ENCODE results near the gene SPINDOC.
A peak's percentile ranks its signal among the peaks of the same experiment; 100 is the strongest.

Gene SPINDOC

DNA sequence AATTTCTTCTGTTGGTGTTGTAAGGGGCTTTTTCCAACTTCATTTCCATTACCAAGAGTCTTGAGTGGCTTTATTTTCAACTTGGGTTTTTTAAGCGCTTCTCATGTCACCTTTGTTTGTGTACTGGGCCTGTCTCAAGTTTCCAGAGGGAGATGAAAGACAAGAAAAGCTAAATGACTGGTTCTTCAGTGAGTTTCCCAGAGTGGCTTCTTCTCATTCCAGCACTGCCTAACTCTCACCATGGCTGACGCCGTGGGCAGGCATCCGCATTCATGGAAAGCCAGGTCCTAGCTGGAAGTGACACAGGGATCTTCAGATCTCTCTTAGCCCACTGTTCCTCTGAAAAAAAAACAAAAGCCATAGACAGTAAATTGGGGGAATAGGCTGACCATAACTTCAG lies 54.3 kb downstream of the SPINDOC start:
- no peak for DNase-seq (ENCODE audit: extremely low read depth, low read depth)
- TF ChIP-seq, protein P1, sequence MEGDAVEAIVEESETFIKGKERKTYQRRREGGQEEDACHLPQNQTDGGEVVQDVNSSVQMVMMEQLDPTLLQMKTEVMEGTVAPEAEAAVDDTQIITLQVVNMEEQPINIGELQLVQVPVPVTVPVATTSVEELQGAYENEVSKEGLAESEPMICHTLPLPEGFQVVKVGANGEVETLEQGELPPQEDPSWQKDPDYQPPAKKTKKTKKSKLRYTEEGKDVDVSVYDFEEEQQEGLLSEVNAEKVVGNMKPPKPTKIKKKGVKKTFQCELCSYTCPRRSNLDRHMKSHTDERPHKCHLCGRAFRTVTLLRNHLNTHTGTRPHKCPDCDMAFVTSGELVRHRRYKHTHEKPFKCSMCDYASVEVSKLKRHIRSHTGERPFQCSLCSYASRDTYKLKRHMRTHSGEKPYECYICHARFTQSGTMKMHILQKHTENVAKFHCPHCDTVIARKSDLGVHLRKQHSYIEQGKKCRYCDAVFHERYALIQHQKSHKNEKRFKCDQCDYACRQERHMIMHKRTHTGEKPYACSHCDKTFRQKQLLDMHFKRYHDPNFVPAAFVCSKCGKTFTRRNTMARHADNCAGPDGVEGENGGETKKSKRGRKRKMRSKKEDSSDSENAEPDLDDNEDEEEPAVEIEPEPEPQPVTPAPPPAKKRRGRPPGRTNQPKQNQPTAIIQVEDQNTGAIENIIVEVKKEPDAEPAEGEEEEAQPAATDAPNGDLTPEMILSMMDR (IDR thresholded peaks at IDR 0.05; ENCODE audit: low read depth, low read length, missing control alignments): no peak

DNA sequence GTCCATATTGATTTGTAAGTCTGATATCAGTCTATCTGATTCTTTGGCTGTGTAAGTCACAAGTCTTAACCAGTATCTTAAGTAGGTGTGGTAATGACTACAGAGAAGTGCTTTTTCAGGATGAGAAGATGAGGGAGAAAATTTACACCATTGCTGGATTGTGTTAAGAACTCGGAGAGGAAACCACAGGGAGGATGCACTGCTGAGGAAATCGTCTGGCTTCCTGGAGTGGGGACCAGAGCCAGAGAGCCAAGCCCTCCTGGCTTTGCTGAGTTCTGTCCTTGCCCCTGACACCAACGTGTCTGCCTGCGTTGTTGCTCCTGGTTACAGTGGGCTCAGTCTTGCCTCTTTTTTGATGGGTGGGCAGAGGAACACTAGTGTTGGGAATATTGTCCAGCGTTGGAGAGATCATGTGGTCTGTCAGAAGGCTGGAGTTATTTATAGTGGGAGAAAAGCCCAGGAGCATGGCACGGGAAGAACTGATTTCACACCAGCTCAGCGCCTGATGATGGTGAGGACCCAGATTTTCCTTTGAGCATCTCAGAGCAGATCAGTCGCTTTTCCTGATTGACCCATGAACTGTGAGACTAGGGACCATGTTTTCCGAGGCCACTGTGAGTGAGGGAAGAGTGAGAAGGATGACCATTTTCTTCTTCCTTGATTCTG lies 55.3 kb downstream of the SPINDOC start:
- no peak overlapping the region for H3K4me3 ChIP-seq (replicated peaks; ENCODE audit: low read depth, low read length)
- TF ChIP-seq, protein P1 (IDR thresholded peaks at IDR 0.05; ENCODE audit: low read depth, low read length, missing control alignments): no peak
- no peak for DNase-seq (ENCODE audit: extremely low read depth, low read depth)

More for the DNA sequence above, 54.3 kb downstream of the SPINDOC start:
- no peak overlapping the region for H3K4me3 ChIP-seq (replicated peaks; ENCODE audit: low read depth, low read length)

DNA sequence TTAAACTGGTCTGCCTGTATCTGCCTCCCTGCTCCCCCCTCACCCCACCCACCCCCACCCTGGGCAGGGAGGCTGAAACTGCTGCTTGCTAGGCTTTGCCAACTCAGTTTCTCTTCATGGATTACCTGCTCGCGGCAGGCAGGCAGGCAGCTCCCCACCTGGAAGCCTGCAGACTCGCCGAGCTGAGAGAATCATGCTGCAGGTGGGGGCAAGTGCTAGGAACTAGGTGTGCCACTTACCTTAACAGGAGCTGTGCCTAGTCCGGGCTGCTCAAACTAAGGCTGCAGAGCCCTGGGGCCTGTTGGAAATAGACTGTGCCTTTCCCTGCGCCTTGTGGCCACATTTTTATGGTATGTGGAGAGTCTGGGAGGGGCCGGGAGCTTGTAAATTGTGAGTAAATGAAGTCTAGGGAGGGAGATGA lies 55.9 kb downstream of the SPINDOC start:
- TF ChIP-seq, protein P1 (IDR thresholded peaks at IDR 0.05; ENCODE audit: low read depth, low read length, missing control alignments): no peak
- no peak for DNase-seq (ENCODE audit: extremely low read depth, low read depth)
- H3K4me3 ChIP-seq (replicated peaks; ENCODE audit: low read depth, low read length): no peak overlapping the region

DNA sequence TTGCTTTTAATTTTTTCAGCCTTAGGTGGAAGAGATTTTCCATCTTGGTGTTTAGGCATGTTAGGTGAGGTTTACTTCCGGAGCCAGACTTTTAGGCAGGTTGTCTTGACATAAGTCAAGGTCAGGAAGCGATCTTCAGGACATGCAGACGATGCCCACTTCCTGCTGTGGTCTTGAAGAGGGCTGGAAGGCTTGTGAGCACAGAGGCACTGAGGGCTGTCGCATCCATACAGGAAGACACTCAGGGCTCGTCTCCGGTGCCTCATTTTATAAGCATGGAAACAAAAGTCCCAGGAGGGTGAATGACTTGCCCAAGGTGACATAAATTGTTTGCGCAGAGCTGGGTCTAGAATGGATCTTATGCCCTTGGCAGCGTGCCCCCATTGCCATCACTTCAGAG lies 56.4 kb downstream of the SPINDOC start:
- no peak for DNase-seq (ENCODE audit: extremely low read depth, low read depth)
- TF ChIP-seq, protein P1 (IDR thresholded peaks at IDR 0.05; ENCODE audit: low read depth, low read length, missing control alignments): no peak
- no peak overlapping the region for H3K4me3 ChIP-seq (replicated peaks; ENCODE audit: low read depth, low read length)

DNA sequence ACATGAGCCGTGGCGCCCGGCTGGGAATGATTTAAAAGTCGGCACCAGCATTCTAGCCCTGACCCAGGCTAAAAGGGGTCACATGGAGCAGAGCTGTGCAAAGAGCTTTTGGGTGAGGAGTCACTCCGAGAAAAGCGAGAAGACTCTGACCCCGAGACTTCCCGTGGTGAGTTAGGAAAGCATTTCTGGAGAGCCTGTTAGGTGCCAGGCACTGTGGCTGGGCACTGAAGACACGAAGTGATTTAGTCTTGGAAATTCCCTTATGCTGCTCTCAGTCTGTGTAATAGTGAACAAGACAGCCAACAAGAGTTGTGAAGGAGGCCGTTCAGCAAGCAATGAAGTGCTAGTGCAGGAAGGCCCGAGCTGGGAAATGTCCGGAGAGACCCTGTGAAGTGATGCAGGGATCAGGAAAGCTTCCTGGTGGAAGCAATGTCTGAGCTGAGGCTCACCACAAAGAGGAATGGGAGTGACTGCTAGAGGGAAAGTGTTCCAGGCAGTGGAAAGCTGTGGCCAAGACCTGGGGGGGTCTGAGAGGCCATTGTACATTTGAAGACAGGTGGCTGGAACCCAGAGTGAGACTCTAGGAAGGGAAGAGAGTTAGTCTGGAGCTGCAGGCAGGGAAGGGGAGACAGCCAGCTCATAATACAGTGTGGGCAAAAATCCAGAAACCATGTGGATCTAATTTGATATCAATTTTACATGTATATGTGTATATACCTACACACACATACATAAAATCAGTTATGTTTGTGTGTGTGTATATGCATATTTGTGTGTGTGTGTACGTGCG lies 57.3 kb downstream of the SPINDOC start:
- DNase-seq (ENCODE audit: extremely low read depth, low read depth): no peak
- TF ChIP-seq, protein P1 (IDR thresholded peaks at IDR 0.05; ENCODE audit: low read depth, low read length, missing control alignments): no peak
- no peak overlapping the region for H3K4me3 ChIP-seq (replicated peaks; ENCODE audit: low read depth, low read length)

DNA sequence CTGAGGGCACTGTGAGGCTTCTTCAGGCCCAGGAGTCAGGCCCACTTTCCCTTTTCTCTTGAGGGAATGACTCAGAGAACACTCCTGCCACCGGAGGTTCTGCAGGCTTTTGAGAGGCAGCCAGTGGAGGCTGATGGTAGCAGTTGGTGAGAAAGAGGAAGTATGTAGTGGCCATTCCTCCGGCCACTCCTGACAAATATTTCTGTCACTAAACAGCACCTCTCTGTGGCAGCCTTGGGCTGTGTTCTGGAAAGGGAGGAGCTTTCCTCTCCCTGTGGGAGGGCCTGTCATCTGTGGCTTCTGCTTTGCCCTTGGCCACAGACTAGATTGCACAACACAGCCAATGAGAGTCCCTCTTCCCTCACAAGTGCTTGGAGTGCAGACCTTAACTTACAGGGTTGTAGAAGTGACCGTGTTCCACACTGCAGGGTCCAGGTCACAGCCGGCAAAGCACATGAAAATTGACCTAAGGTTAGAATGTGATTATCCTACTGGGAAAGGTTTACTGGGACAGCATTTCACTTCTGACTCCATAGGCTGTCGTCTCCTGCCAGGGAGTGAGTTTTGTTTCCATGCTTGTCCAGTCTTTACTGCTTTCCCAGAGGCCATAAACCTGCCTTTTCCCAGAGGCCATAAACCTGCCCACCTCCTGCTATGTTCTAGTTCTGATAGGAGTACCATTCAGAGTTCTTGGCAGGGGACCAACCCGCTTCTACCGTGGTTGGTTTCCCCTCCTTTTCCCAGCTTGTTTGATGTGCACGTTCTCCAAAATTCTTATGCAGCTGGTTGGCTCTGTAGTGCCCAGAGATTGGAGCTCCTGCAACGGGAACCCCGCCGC lies 58.9 kb downstream of the SPINDOC start:
- TF ChIP-seq, protein P1 (IDR thresholded peaks at IDR 0.05; ENCODE audit: low read depth, low read length, missing control alignments): peak; percentile 18
- H3K4me3 ChIP-seq (replicated peaks; ENCODE audit: low read depth, low read length): no peak overlapping the region
- peak; percentile 72 for DNase-seq (ENCODE audit: extremely low read depth, low read depth)
